ENCODE measurements around the gene METTL25B.
"Not testable (repeated sequence)": the region's sequence is repeated elsewhere in the genome, so short reads cannot be mapped to it uniquely, and the experiment has no call there.

METTL25B gene

DNA sequence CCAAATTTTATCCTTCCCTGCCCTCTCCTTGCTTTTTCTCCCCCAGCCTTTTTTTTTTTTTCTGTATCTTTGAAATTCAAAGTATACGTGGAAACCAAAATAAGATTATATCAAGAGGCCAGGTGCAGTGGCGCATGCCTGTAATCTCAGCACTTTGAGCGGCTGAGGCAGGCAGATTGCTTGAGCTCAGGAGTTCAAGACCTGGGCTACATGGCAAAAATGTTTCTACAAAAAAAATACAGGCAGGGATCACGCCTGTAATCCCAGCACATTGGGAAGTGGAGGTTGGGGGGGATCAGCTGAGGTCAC lies 32.5 kb downstream of the METTL25B start:
- no peak overlapping the region for H3K27ac ChIP-seq
- no peak for TF ChIP-seq CTCF (conservative IDR thresholded peaks at IDR 0.05)

GRCh38 chr1:156765136-156765535 lies 36.9 kb downstream of the METTL25B start:
- H3K27ac ChIP-seq, result not testable (repeated sequence)

GRCh38 chr1:156765666-156766065 lies 37.4 kb downstream of the METTL25B start:
- TF ChIP-seq CTCF (conservative IDR thresholded peaks at IDR 0.05), result no peak
- peak overlapping the region; percentile 91 for H3K27ac ChIP-seq

- H3K27ac ChIP-seq, result peak overlapping the region; percentile 91
- no peak for TF ChIP-seq CTCF (conservative IDR thresholded peaks at IDR 0.05)
These were observed 38.2 kb downstream of the METTL25B start for GRCh38 chr1:156766298-156767100.

DNA sequence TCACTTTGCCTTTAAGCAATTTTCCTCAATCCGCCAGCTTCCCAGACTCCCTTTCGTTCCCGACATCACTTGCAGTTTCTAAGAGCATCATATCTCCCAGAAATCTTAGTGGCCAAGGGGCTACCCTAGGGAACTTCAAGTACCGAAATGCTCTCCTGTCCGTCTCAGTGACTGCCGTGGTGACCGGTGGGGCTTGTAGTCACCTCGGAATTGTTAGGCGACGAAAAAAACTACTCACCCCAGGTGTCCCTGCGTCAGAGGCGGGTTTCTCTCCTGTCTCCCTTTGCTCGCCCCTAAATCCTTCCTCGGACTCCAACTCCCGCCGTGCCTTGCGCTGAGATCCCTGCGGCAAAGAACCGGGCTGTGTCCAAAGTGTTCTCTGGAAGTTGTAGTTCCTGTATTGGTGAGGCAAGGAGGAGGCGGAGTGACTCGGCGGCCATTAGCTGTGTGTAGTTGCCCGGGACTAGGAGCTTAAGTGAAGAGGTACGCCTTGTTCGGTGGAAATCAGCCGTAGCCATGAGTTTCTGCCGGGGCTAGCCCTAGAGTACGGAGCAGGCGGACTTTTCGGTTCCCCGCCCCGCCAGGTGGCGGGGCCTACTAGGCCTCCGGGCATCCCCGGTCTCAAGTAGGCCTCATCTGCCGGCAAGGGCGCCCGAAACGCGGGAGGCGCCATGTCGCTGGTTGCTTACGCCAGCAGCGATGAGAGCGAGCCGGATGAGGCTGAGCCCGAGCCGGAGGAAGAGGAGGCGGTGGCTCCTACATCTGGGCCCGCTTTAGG lies 39.0 kb downstream of the METTL25B start, which contains the start of gene PRCC:
Gene PRCC (plus strand): TSS at position 435 of the 778 bp plus-strand sequence. CDS start 237 bp downstream, at position 672.
- H3K27ac ChIP-seq, result peak within 1 kb of the TSS; percentile 91
- no peak for TF ChIP-seq CTCF (conservative IDR thresholded peaks at IDR 0.05)

DNA sequence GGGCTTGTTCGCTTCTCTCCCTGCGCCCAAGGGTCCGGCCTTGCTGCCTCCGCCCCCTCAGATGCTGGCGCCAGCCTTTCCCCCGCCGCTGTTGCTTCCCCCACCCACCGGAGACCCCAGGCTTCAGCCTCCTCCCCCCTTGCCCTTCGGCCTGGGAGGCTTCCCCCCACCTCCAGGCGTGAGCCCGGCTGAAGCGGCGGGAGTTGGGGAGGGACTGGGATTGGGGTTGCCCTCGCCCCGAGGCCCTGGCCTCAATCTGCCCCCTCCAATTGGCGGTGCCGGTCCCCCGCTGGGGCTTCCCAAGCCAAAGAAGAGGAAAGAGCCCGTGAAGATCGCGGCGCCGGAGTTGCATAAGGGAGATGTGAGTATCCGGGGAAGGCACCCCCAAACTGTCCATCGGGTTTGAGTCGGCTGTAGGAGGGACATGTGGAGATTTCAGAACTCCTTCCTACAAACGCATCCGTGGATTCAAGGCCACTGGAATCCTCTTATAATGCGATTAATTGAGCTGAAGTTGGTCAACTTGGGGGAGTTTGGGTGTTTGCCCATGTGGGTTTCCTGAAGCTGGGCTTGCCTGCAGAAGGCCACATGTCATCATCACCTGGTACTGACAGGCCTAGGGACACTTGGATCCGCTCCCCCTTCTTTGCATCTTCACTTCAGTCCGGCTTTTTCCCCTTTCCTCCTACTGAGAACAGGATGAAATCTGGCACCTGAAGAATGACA lies 39.8 kb downstream of the METTL25B start:
- no peak for TF ChIP-seq CTCF (conservative IDR thresholded peaks at IDR 0.05)

GRCh38 chr1:156768610-156769295 lies 40.5 kb downstream of the METTL25B start:
- H3K27ac ChIP-seq, result peak overlapping the region; percentile 91
- no peak for TF ChIP-seq CTCF (conservative IDR thresholded peaks at IDR 0.05)

More for the DNA sequence above, 39.8 kb downstream of the METTL25B start:
- H3K27ac ChIP-seq, result peak overlapping the region; percentile 91

Data from VCaP (cell line).